ENCODE data around the gene BMP4.

The BMP4 gene

DNA sequence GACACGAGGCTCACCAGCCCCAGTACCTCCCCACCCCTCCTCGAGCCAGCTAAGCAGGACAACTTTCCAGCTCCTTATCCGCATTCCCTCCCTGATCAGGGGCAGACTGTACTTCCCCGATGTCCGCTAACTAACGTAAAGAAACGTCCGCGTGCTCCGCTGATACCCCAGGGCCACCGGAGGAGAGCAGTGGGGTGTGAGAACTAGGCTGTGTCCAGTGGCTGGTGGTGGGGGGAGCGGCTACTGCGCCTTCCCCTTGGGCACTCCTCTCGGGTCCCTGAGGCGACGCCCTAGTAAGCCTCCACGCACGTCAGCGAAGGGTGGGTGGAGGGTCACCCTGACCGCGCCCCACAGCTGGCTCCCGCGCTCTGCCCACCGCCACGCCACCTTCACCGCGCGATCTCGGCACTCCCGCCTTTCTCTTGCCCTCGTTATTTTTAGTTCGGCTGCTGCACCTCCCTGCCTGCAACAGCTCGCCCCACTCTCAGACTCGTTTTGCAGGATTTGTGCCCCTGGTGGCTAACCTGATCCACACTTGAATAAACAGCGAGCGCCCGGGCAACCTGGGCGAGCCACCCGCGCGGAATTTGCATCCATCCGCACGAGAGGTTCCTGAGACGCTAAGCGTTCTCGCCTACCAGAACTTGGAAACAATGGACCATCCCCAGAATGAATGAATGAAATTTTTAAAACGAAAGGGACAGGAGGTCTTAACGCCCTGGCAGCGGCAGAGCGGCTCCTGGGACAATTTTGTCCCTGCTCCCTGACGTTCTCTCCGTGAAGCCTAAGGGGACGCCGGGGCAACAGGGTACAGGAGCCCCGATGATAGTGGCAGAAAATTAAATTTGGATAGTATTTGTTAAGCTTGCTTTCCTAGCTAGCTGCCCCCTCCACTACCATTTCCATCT lies 6.9 kb upstream of the BMP4 start:
- no peak for DNase-seq

- DNase-seq = no peak
Measured at GRCh38 chr14:53962953-53963319, 6.3 kb upstream of the BMP4 start.

DNA sequence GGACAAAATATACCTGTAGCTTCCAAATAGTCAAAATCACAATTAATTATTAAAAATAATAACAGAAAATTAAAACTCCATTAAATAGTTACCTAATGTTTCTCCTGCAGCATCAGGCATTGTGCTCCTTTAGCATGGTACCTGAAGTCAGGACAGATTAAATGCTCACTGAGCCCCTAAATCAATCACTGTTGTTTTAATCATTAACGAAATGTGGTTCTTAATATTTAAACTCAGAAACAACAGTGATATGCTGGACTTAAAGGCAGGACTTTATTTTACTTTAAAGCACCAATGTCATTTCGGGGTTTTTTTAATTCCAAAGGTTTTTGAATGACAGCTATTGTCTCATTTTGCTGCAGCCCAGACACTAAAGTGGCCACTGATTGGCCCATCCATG lies 2.0 kb upstream of the BMP4 start:
- DNase-seq = no peak

DNA sequence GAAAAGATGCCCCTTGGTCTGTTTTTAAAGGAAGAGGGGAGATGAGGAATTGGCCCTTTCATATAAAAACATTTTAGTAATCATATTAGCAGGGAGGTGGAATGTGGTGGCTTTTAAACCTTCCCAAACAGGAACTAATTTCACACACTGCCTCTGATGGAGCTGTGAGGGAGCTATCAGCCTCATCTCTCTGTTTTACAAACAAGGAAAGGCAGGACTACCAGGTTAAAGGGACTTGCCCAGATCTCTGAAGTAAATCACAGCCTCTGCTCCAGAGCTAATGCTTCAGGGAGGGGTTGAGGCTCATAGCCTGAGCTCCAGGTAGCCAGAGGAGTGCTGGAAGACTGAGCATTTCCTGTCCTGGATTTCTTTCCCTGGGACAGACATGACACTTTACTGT lies 1.1 kb upstream of the BMP4 start:
- no peak for DNase-seq

- no peak for DNase-seq
Measured at GRCh38 chr14:53955671-53956426, 776 bp downstream of the BMP4 start.

DNA sequence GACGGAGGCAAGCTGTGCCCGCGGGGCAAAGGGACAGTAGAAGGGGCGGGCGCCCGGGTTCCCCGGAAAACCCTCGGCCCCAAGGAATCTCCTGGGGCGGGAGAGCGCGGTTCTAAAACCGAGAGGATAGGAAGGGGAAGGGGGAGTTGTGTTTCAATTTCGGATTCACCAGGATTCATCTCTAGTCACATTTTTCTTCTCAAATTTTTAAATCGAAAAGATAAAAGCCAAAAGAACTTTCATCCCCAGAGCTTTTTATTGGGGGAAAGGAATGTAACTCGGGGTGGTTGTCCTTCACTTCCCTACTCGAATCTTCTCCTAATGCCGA lies 1.4 kb downstream of the BMP4 start:
- DNase-seq = no peak

DNA sequence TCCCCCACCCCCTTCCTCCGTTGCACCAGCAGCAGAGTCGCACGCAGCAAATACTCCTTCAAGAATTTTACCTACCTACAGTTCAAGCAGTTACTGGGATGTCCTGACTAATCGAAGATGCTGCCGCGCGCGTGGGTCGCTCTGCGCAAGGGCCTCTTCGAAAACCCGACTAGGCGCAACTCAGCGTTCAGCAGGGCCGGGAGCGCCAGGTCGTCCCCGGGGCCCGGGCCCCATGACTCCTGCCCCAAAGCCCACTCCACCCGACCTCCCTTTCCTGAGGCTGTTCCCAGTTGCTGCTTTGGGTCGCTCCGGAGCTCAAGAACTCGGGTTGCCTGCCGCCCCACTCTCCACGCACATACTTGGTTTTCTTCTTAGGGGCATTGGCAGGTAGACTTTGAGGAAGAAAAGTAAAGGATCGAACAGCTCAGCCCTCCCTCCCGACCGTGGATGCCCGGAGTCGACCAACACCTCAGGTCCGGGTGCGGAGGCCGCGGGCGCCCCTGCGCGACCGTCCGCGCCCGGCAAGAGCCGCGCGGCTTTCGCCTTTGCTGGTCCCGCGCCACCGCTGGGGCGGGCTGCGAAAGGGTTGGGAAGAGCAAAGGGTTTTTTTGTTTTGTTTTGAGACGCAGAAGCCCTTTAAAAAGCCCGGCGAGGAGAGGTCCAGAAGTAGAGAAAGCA lies 1.9 kb downstream of the BMP4 start:
- DNase-seq = no peak

GRCh38 chr14:53953828-53954550 lies 2.6 kb downstream of the BMP4 start:
- no peak for DNase-seq

GRCh38 chr14:53953002-53953827 lies 3.4 kb downstream of the BMP4 start:
- no peak for DNase-seq

DNA sequence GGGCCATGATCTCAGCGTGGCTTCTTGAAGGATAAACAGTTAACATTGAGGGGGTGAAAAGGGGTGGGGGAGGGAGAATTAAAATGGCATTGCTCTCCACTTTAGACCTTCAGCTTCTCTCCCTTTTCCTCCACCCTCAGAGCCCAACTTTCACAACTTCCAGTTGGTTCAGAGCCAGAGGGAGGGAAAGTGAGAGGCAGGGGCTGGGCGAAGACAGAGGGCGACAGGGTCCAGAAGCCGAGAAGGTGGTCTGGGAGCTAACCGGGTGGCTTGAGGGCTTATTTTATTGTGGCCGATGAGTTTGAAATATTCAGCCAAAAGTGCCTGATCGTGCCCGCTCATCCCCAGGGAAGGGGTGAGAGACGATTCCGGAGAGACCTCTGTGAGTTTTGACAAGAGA lies 4.1 kb downstream of the BMP4 start:
- no peak for DNase-seq

GRCh38 chr14:53951627-53952303 lies 4.9 kb downstream of the BMP4 start:
- DNase-seq = no peak

DNA sequence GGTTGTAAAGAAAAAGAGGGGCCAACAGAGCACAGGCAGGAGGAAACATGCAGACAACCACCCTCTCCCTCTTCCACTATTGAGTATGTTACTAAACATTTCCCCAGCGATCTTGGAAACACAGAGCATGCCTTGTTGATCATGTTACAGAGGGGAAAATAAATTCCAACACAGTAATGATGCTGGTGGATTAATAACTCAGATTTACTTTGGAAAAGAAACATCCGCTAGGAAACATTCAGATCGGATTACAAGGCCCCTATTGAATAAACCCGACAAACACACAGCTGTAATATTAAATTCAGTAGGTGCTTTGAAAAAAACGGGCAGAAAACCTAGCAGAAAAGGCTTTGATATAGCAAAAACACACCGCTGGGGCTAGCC lies 5.4 kb downstream of the BMP4 start:
- DNase-seq = no peak

- DNase-seq = no peak
Measured at GRCh38 chr14:53950031-53950793, 6.4 kb downstream of the BMP4 start.

DNA sequence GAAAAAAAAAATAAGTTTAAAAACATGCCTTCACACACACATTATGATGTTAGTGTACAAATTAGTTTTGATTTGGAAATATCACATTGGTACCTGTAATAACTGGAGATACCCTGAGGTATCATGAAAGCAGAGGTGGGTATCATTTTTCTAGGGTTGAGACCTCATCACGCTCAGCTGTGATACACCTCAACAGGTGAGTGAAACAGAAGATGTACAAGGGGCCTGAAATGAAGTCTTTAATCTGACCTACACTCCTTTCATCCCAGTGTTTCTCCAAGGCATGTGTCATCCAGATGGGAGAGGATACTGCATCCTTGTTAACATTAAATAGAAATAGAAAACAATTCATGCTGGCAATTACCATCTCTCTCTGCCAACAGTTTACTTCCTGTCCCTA lies 7.4 kb downstream of the BMP4 start:
- no peak for DNase-seq

DNA sequence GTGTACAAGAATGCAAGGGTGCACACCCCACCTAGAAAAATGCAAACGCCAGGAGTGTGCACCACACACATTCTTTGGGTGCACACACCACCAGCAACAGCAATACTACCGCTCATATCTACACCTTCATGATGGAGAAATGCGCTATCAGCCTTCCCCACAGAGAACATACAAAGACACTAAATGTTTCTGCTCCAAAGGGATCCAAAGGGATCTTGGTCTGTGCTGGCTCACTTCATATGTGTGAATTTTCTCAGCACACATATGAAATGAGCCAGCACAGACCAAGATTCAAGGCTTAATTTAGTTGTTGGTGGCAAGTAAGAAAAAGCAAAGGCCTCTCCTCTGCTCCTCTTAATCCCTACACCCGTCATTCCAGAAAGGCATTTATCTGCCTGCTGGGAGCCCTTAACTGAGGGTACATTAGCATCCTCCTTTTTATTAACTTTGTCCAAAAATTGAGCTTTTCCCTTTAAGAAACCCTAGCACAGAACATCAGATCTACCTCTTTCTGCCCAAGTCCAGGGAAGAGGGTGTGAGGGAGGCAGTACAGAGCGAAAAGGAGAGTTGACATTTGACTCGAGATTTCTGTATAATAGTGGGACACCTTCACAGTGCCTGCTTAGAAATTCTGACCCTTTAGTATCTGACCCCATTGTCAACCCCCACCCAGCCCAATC lies 8.3 kb downstream of the BMP4 start:
- DNase-seq = no peak

DNA sequence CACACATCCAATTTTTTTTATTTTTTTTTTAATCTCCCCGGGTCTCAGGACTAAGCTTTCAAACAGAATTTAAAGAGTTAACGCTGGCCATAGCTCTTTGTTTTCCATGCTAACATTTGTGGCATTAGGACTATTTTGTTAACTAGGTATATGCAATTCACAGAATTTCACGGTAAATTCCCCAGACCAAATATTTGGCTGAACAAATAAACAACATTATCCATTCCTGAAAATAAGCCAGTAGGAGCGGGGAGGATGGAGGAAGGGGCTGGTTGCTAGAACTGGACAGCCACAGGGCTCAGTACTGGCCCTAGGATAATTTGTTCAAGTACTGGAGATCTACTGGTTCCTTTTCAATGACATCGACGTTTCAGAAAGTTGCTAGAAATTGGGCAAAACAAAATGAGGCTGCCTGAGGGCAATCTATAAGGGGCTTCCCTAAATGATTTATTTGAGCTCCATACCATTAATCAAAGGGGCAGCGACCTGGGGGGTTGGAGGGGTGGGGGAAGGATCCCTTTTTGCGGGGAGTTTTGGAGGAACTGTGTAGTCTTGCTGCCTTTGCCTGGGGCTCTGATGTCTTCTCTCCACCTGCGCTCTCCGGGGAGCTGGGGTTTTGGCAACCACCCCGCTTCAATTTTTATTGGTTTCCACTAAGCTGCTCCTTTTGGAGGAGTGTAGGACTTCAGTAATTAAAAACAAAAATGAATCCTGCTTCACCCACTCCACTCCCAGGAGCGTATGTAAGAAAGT lies 9.0 kb downstream of the BMP4 start:
- DNase-seq = no peak

GRCh38 chr14:53947094-53947445 lies 9.6 kb downstream of the BMP4 start:
- DNase-seq = no peak

DNA sequence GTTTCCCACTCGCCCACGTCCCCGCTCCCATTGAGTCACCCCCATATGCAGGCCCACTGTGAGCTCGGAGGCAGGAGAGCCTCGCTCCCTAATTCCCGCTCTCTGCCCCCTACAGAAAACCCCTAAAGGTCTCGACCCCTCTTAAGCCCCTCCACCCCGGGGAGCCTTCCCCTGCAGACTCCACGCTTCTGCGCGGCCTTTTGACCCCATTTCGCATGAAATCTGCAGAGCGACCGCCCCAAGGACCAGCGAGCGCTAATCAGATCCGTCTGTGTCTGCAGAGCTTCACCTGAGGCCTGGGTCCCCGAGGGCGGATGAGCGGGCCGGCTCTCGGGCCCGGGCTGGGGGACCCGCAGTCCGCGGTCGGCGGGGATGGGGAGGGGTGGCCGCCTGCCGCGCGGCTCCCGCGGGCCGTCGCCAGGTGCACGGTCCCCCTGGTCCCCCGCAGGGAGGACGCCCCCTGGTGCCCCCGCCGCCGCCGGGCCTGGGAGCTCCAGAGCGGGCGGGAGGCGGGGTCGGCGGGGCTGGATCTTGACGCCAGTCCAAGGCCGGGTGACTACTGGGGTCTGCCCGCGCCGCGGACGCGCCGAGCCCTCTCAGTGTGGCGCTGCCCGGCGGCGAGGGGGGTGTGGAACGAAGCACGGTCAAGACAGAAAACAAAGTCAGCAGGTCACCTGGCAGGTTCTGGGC lies 10.1 kb downstream of the BMP4 start:
- no peak for DNase-seq

DNA sequence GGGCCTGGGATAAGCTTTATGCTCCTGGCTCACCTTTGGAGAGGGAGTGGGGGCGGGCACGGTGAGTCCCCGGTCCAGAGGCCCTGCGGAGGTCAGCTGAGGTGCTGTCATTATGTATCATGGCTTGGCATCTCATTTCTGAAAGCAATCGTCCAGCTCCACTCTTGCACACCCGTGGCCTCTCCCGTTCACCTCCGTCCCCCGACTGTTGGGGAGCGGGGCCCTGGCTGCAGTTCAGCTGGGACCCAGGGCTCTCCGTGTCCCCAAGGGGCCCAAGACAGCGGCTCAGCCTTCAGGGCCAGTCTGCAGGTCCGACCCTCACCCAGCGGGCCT lies 10.6 kb downstream of the BMP4 start:
- DNase-seq = no peak

Data from hematopoietic multipotent progenitor cell treated with erythropoietin and hydrocortisone succinate and interleukin-3 and kit ligand, for 8 days (in vitro differentiated cells).